Naive thymus-derived CD4-positive, alpha-beta T cell (primary cell): ENCODE measurements around the gene H19. TPM values are rescaled to one million over a fixed set of nuclear protein-coding genes. Genes with fewer than 3 reads are reported as not detected.

Experiments
- ATAC-seq: fragments of 150-1000 bp; cut with Tn5 transposase; 2 replicates; pipeline ENCODE4 v1.10.0; 2021; ENCODE audit warnings: mild to moderate bottlenecking, moderate library complexity
- CTCF ChIA-PET: fragments of 350-600 bp; sonication (Branson Sonifier 250); formaldehyde crosslinking; loops from one replicate; lab custom pipeline; 2021; ENCODE audit warnings: antibody characterized with exemption; lab: Charles Lee
- POLR2A ChIA-PET: fragments of 350-600 bp; sonication (Branson Sonifier 250); formaldehyde crosslinking; loops from one replicate; lab custom pipeline; 2021; ENCODE audit warnings: antibody characterized with exemption, inconsistent platforms; lab: Charles Lee
- DNase-seq, 9 donors: peaks; one replicate each; pipeline versions ENCODE4 v3.0.0 to v3.0.0-alpha.2; 2020 to 2022; ENCODE audit warnings: mixed read lengths in 1 of 9
- H3K27ac ChIP-seq: one replicate; pipeline ENCODE4 v1.7.0; 2013; ENCODE audit warnings: mild to moderate bottlenecking, low read depth, low read length, moderate library complexity
- H3K27me3 ChIP-seq, 2 donors: one replicate each; pipeline ENCODE4 v1.7.0; 2013; ENCODE audit warnings: low read length in 2 of 2, mild to moderate bottlenecking in 2 of 2, moderate library complexity in 2 of 2; ENCODE audit not compliant: control insufficient read depth in 2 of 2, insufficient read depth in 2 of 2
- H3K36me3 ChIP-seq, 3 experiments: 1 replicate in 2 of 3; 2 replicates in 1 of 3; pipeline ENCODE4 v1.7.0; 2013; ENCODE audit warnings: low read length in 3 of 3, mild to moderate bottlenecking in 3 of 3, moderate library complexity in 1 of 3; ENCODE audit not compliant: insufficient read depth in 3 of 3, control insufficient read depth in 2 of 3
- H3K4me1 ChIP-seq, 2 donors: one replicate each; pipeline ENCODE4 v1.7.0; 2013; ENCODE audit warnings: low read length in 2 of 2, mild to moderate bottlenecking in 2 of 2, moderate library complexity in 1 of 2; ENCODE audit not compliant: control insufficient read depth in 2 of 2, insufficient read depth in 2 of 2
- H3K4me3 ChIP-seq: 2 replicates; pipeline ENCODE4 v1.7.0; 2013; ENCODE audit warnings: mild to moderate bottlenecking, low read length
- H3K9me3 ChIP-seq, 3 experiments: 1 replicate in 2 of 3; 2 replicates in 1 of 3; pipeline ENCODE4 v1.7.0; 2013; ENCODE audit warnings: low read length in 3 of 3; ENCODE audit not compliant: control insufficient read depth in 2 of 3
- H3K27ac Mint-ChIP-seq, 9 donors: one replicate each; pipeline ENCODE4 v1.8.0; 2020 to 2022; ENCODE audit warnings: mixed read lengths in 9 of 9, mild to moderate bottlenecking in 8 of 9, moderate library complexity in 5 of 9, inconsistent platforms in 2 of 9
- H3K27me3 Mint-ChIP-seq, 5 donors: one replicate each; pipeline ENCODE4 v1.8.0; 2021 to 2022; ENCODE audit warnings: mixed read lengths in 5 of 5, mild to moderate bottlenecking in 1 of 5
- H3K36me3 Mint-ChIP-seq, 5 donors: one replicate each; pipeline ENCODE4 v1.8.0; 2020 to 2022; ENCODE audit warnings: mixed read lengths in 5 of 5, mild to moderate bottlenecking in 3 of 5, inconsistent platforms in 1 of 5
- H3K4me1 Mint-ChIP-seq, 7 donors: one replicate each; pipeline ENCODE4 v1.8.0; 2020 to 2022; ENCODE audit warnings: mixed read lengths in 7 of 7, mild to moderate bottlenecking in 3 of 7, inconsistent platforms in 1 of 7
- H3K4me3 Mint-ChIP-seq, 10 donors: one replicate each; pipeline ENCODE4 v1.8.0; 2020 to 2022; ENCODE audit warnings: mild to moderate bottlenecking in 10 of 10, mixed read lengths in 10 of 10, moderate library complexity in 6 of 10, inconsistent platforms in 2 of 10
- H3K9me3 Mint-ChIP-seq, 11 donors: one replicate each; pipeline ENCODE4 v1.8.0; 2020 to 2022; ENCODE audit warnings: mixed read lengths in 11 of 11, mild to moderate bottlenecking in 4 of 11, inconsistent platforms in 1 of 11, moderate library complexity in 1 of 11
- intact Hi-C, 2 donors: fragments of 100-400 bp; cut with micrococcal nuclease; formaldehyde crosslinking; loops; one replicate each; pipeline ENCODE4 v1.15.1; 2023
- polyA plus RNA-seq, 2 donors: library from polyadenylated mRNA; unstranded; fragments of 300-500 nt; fragmentation: Illumina TruSeq; gene quantifications; one replicate each; pipeline ENCODE4 v1.2.3, GENCODE V29; 2021
- total RNA-seq, 6 experiments: library from RNA in 5 of 6; stranded (reverse) in 5 of 6; gene quantifications; 1 replicate in 5 of 6; 2 replicates in 1 of 6; pipeline ENCODE4 v1.2.3 and lab custom pipeline; 2021 to 2026

The H19 gene
- total and polyA plus RNA-seq, 7 experiments from 2014 or later, result 0.29 to 0.44 TPM; not detected in 5

DNA sequence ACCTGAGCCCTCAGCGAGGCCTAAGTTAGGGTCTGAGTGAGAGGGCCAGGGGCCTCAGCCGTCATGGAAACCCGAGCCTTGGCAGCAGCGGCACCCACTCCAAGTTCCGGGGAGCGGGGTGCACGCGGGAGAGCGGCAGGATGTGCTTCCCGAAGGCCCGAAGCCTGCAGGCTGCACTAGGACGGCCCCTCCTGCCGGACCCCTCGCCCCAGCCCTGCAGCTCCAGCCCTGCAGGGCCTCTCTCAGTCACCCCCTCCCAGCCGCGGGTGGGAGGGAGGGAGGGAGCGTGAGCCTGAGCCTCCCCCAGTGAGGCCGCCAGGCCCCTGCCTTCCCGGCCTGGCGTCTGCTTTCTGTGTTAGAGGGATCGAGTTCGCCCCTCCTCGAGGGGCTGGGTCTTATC, 27.9 kb downstream of the H19 start:
- Mint-ChIP-seq H3K27ac (no peak overlapping the region), H3K4me1 (no peaks in the 10 kb centered on the region), H3K27me3 (no peaks in the 10 kb centered on the region), H3K36me3 (no peaks in the 10 kb centered on the region), H3K9me3 (no peaks in the 10 kb centered on the region), H3K4me3 (no peak overlapping the region)
- Histone ChIP-seq H3K27me3 (no peaks in the 10 kb centered on the region), H3K27ac (no peak overlapping the region), H3K4me1 (no peaks in the 10 kb centered on the region), H3K36me3 (no peaks in the 10 kb centered on the region), H3K4me3 (no peak overlapping the region), H3K9me3 (no peaks in the 10 kb centered on the region)
- ChIA-PET CTCF (no interaction called here), POLR2A (no interaction called here)
- intact Hi-C loops, result no loop called here
- DNase-seq, result no peak
- ATAC-seq, result no peak

DNA sequence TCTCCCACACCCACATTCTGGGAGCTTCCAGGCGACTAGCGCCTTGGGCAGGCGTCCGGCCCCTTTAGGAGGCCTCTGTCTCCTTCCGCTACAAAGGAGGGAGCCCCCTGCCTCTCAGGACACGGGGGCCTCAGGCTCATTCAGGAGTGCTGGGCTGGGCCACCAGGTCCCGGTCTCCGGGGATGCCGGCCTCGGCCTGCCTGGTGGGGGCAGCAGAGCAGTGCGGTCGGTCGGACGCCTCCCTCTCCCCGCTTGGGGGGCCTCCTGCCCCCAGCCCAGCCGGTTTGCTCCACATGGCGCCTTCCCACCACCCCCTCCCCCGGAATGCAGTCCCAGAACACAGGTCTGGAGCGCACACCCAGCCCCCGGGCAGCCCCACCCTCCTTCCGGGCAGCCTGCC, 28.6 kb downstream of the H19 start:
- Histone ChIP-seq H3K27ac (no peak overlapping the region), H3K4me3 (no peak overlapping the region), H3K36me3 (no peaks in the 10 kb centered on the region), H3K4me1 (no peaks in the 10 kb centered on the region), H3K27me3 (no peaks in the 10 kb centered on the region), H3K9me3 (no peaks in the 10 kb centered on the region)
- Mint-ChIP-seq H3K4me1 (no peaks in the 10 kb centered on the region), H3K27ac (no peak overlapping the region), H3K4me3 (no peak overlapping the region), H3K36me3 (no peaks in the 10 kb centered on the region), H3K9me3 (no peaks in the 10 kb centered on the region), H3K27me3 (no peaks in the 10 kb centered on the region)
- no peak for ATAC-seq
- DNase-seq, result no peak
- ChIA-PET CTCF (no interaction called here), POLR2A (interaction anchor here (0.6 kb wide), 1 partner anchor 75 kb away, joined by 3 read pairs; no protein-coding TSS in a partner anchor)
- intact Hi-C loops, result no loop called here

DNA sequence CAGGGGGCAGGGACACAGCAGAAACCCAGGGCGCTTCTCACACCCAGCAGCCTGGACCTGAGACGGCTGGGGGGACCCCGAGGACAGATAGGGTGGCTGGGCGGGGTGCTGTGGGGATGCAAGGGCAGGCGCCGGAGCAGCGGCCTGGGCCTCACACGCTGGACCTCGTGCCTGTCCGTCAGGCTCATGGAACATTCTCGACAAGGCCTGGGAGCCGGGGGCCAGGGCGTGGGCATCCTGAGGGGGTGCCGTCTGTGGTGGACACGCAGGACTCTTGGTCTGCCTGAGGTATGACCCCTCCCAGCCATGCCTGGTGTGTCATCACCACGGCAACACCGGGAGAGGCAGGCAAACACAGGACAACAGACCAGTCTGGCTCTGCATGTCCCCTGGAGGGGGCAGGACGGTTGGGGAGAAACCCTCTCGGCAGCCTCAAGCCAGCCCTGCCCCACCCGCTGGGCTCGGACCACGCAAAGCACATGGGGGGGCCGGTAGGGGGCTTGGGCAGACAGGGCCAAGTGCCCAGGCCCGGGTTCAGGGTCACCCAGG, 29.1 kb downstream of the H19 start:
- H3K27me3 Mint-ChIP-seq, result no peaks in the 10 kb centered on the region

DNA sequence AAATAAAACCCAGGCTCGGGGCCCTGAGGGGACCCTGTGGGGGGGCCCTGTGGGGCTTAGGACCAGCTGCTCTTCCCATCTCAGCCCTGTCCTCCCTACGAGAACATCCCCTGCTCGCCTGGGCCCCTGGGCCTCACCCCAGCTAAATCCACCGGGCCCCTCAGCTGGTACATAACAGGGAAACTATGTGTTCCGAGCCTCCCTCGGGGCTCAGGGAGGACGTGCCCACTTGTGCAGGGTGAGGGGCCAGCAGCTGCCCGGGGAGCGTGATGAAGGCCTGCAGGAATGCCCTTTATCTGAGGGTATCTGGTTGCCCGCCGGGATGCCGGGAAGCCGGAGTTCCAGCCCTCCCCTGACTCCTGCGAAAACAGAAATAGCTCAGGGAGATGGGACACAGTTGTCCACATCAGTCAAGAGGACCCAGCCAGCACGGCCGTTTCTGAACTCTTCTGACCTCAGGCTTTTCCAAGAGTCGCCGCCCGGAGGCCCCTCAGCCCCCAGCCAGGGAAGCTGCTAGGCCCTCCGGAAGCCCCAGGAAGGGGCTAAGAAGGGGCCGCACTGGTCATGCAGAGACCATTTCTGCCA, 29.9 kb downstream of the H19 start:
- ATAC-seq, result no peak
- H3K9me3 ChIP-seq, result no peaks in the 10 kb centered on the region
- CTCF ChIA-PET, result interaction anchor here (0.8 kb wide), 1 partner anchor 181 kb away, joined by 3 read pairs; no protein-coding TSS in a partner anchor
- Mint-ChIP-seq H3K27ac (no peak overlapping the region), H3K4me1 (no peaks in the 10 kb centered on the region), H3K36me3 (no peaks in the 10 kb centered on the region), H3K4me3 (no peak overlapping the region), H3K9me3 (no peaks in the 10 kb centered on the region), H3K27me3 (no peaks in the 10 kb centered on the region)
- no peak overlapping the region for H3K27ac ChIP-seq
- no peak for DNase-seq
- no peaks in the 10 kb centered on the region for H3K27me3 ChIP-seq
- H3K4me1 ChIP-seq, result no peaks in the 10 kb centered on the region
- no peak overlapping the region for H3K4me3 ChIP-seq
- no peaks in the 10 kb centered on the region for H3K36me3 ChIP-seq
- POLR2A ChIA-PET, result no interaction called here
- intact Hi-C loops, result no loop called here

More for the DNA sequence above, 29.1 kb downstream of the H19 start:
- no peaks in the 10 kb centered on the region for H3K9me3 ChIP-seq
- no peak overlapping the region for H3K4me3 ChIP-seq
- ChIA-PET POLR2A (interaction anchor here (0.6 kb wide), 1 partner anchor 74 kb away, joined by 3 read pairs; no protein-coding TSS in a partner anchor), CTCF (no interaction called here)
- H3K4me1 ChIP-seq, result no peaks in the 10 kb centered on the region
- no peaks in the 10 kb centered on the region for H3K9me3 Mint-ChIP-seq
- intact Hi-C loops, result no loop called here
- H3K27me3 ChIP-seq, result no peaks in the 10 kb centered on the region
- H3K27ac Mint-ChIP-seq, result no peak overlapping the region
- H3K27ac ChIP-seq, result no peak overlapping the region
- H3K36me3 ChIP-seq, result no peaks in the 10 kb centered on the region
- DNase-seq (no peak), ATAC-seq (no peak)
- no peaks in the 10 kb centered on the region for H3K4me1 Mint-ChIP-seq
- H3K36me3 Mint-ChIP-seq, result no peaks in the 10 kb centered on the region
- H3K4me3 Mint-ChIP-seq, result no peak overlapping the region

DNA sequence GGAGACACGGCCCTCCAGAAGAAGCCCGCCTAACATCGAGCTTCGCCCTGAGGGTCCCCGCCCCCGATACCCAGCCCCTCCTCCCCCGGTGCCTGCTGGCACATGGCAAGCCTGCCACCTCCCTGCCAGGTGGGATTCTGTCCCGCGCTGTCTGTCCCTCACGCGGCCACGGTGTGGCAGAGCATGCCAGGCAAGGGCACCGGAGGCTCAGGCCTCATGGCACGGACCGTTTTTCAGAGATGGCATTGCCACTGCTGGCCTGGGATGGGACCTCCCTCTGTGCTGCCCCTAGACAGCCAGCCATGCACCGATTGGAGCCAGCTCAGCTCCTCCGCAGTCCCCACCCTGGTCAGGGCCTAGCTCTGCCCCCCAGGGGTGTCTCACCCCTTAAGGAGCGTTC, 31.1 kb downstream of the H19 start:
- no peak overlapping the region for H3K4me3 ChIP-seq
- ATAC-seq (no peak), DNase-seq (no peak)
- no peaks in the 10 kb centered on the region for H3K9me3 Mint-ChIP-seq
- no peaks in the 10 kb centered on the region for H3K27me3 ChIP-seq
- CTCF ChIA-PET, result no interaction called here
- POLR2A ChIA-PET, result no interaction called here
- no peaks in the 10 kb centered on the region for H3K36me3 Mint-ChIP-seq
- no peaks in the 10 kb centered on the region for H3K4me1 ChIP-seq
- H3K4me3 Mint-ChIP-seq, result no peak overlapping the region
- H3K27me3 Mint-ChIP-seq, result no peaks in the 10 kb centered on the region
- H3K4me1 Mint-ChIP-seq, result no peaks in the 10 kb centered on the region
- intact Hi-C loops, result no loop called here
- no peak overlapping the region for H3K27ac ChIP-seq
- H3K36me3 ChIP-seq, result no peaks in the 10 kb centered on the region
- H3K27ac Mint-ChIP-seq, result no peak overlapping the region
- H3K9me3 ChIP-seq, result no peaks in the 10 kb centered on the region

DNA sequence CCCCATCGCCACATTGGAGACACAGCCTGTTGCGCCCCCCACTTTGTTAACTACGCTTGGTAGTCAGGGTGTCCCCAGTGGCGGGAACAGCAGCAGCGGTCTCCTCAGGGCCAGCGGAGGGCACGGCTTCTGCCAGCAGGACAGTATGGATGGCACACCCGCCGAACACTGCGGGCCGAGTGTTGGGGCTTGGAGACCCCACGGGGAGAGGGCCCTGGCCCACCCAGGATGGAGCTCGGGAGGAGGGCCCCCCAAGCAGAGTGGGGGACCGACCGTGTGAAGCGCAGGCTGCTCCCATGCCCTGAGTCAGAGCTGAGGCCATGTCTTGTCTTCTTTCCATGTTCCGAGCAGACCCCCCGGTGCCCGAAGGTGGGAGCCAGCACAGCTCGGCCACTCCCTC, 32.7 kb downstream of the H19 start:
- Histone ChIP-seq H3K36me3 (no peaks in the 10 kb centered on the region), H3K27me3 (no peaks in the 10 kb centered on the region), H3K4me1 (no peaks in the 10 kb centered on the region), H3K4me3 (no peak overlapping the region), H3K27ac (no peak overlapping the region), H3K9me3 (no peaks in the 10 kb centered on the region)
- intact Hi-C loops, result no loop called here
- Mint-ChIP-seq H3K4me3 (no peak overlapping the region), H3K4me1 (no peaks in the 10 kb centered on the region), H3K27me3 (no peaks in the 10 kb centered on the region), H3K27ac (no peak overlapping the region), H3K36me3 (no peaks in the 10 kb centered on the region), H3K9me3 (no peaks in the 10 kb centered on the region)
- ATAC-seq, result no peak
- no peak for DNase-seq
- ChIA-PET CTCF (no interaction called here), POLR2A (no interaction called here)

DNA sequence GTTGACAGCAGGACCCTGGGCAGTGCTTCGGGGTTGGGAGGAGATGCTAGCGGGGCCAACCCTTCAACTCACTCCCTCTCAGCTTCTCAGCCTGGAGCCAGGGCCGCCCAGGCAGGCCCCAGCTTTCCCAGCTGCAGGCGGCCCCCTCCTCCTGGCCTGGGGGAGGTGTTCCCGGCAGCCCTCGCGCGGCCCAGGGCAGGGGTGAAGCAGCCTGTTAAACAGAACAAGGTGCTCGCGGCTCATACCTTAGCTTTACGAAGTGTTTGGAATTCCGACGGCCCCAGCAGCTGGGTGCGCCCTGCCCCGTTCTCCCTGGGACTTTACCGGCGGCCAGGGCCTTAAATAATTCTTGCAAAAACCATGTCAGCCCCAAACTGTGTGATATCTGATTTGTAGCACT, 33.3 kb downstream of the H19 start:
- H3K27ac Mint-ChIP-seq, result no peak overlapping the region
- no peaks in the 10 kb centered on the region for H3K27me3 Mint-ChIP-seq
- CTCF ChIA-PET, result no interaction called here
- POLR2A ChIA-PET, result no interaction called here
- Histone ChIP-seq H3K36me3 (no peaks in the 10 kb centered on the region), H3K27me3 (no peaks in the 10 kb centered on the region), H3K27ac (no peak overlapping the region), H3K9me3 (no peaks in the 10 kb centered on the region), H3K4me1 (no peaks in the 10 kb centered on the region), H3K4me3 (no peak overlapping the region)
- ATAC-seq (no peak), DNase-seq (no peak)
- no peak overlapping the region for H3K4me3 Mint-ChIP-seq
- H3K36me3 Mint-ChIP-seq, result no peaks in the 10 kb centered on the region
- intact Hi-C loops, result no loop called here
- no peaks in the 10 kb centered on the region for H3K9me3 Mint-ChIP-seq
- no peaks in the 10 kb centered on the region for H3K4me1 Mint-ChIP-seq
